ENCODE results near the gene LRRC45.
A peak's percentile ranks its signal among the peaks of the same experiment; 100 is the strongest.
"Not testable (repeated sequence)": the region's sequence is repeated elsewhere in the genome, so short reads cannot be mapped to it uniquely, and the experiment has no call there.

The LRRC45 gene

GRCh38 chr17:82036634-82037091, 13.6 kb downstream of the LRRC45 start:
- DNase-seq, result no peak

- DNase-seq, result peak; percentile 94
Measured at GRCh38 chr17:82037092-82037888, 14.2 kb downstream of the LRRC45 start, which contains the start of gene DCXR. Gene DCXR (minus strand): TSS chr17:82037697. CDS start chr17:82037682, 15 bp downstream.

GRCh38 chr17:82037889-82038195, 14.7 kb downstream of the LRRC45 start:
- DNase-seq, result no peak

- not testable (repeated sequence) for DNase-seq
Measured at GRCh38 chr17:82038796-82039409, 15.8 kb downstream of the LRRC45 start.

- DNase-seq, result no peak
Measured at GRCh38 chr17:82039695-82040299, 16.7 kb downstream of the LRRC45 start.

- DNase-seq, result no peak
Measured at GRCh38 chr17:82041144-82041814, 18.2 kb downstream of the LRRC45 start.

- DNase-seq, result no peak
Measured at GRCh38 chr17:82042649-82043048, 19.5 kb downstream of the LRRC45 start.

- DNase-seq, result no peak
Measured at GRCh38 chr17:82043507-82043906, 20.4 kb downstream of the LRRC45 start.

- DNase-seq, result no peak
Measured at GRCh38 chr17:82045936-82046484, 22.9 kb downstream of the LRRC45 start.

- DNase-seq, result no peak
Measured at GRCh38 chr17:82046903-82047302, 23.8 kb downstream of the LRRC45 start.

- DNase-seq, result no peak
Measured at GRCh38 chr17:82047379-82047778, 24.3 kb downstream of the LRRC45 start.

GRCh38 chr17:82047914-82048570, 24.9 kb downstream of the LRRC45 start:
- DNase-seq, result no peak

- DNase-seq, result no peak
Measured at GRCh38 chr17:82048571-82048971, 25.5 kb downstream of the LRRC45 start.

- DNase-seq, result no peak
Measured at GRCh38 chr17:82049106-82049505, 26.0 kb downstream of the LRRC45 start.

- no peak for DNase-seq
Measured at GRCh38 chr17:82049521-82049971, 26.4 kb downstream of the LRRC45 start.

GRCh38 chr17:82050152-82050760, 27.2 kb downstream of the LRRC45 start:
- DNase-seq, result no peak

GRCh38 chr17:82050761-82051641, 27.9 kb downstream of the LRRC45 start:
- no peak for DNase-seq

- DNase-seq, result peak; percentile 23
Measured at GRCh38 chr17:82051776-82052637, 28.9 kb downstream of the LRRC45 start, which contains the start of the genes GPS1 and RFNG. Gene GPS1 (plus strand): TSS chr17:82051898. CDS start chr17:82051932, 34 bp downstream. Gene RFNG (minus strand): TSS chr17:82051811. CDS start chr17:82051766, 45 bp downstream.

GRCh38 chr17:82052638-82053059, 29.5 kb downstream of the LRRC45 start:
- DNase-seq, result no peak

- no peak for DNase-seq
Measured at GRCh38 chr17:82053130-82053529, 30.0 kb downstream of the LRRC45 start.

Data from NCI-H526 treated with DMSO at 0.1 percent for 48 hours (cell line).